Left lung (tissue), 10 donors: ENCODE data around the gene GPX2. TPM values are rescaled to one million over a fixed set of nuclear protein-coding genes. Genes with fewer than 3 reads are reported as not detected.
A peak's percentile ranks its signal among the peaks of the same experiment; 100 is the strongest.

Source experiments
- ATAC-seq: fragments of 200-7000 bp; cut with Tn5 transposase; one replicate; pipeline ENCODE4 v1.9.1; 2020; ENCODE audit warnings: moderate library complexity
- DNase-seq, 4 donors: peaks; one replicate each; pipeline ENCODE4 v3.0.0-alpha.2; 2013 to 2020
- H3K27ac ChIP-seq, 2 donors: fragments of 200-600 bp; sonication (generic) in 1 of 2; one replicate each; pipeline versions ENCODE4 v1.5.0 to v1.8.0; 2020 to 2021
- H3K27me3 ChIP-seq, 2 donors: fragments of 200-600 bp; sonication (generic) in 1 of 2; one replicate each; pipeline versions ENCODE4 v1.5.0 to v1.8.0; 2020 to 2021
- H3K36me3 ChIP-seq, 2 donors: fragments of 200-600 bp; sonication (generic) in 1 of 2; one replicate each; pipeline versions ENCODE4 v1.5.0 to v1.8.0; 2020 to 2021
- H3K4me1 ChIP-seq, 2 donors: fragments of 200-600 bp; one replicate each; pipeline ENCODE4 v1.8.0; 2021
- H3K4me3 ChIP-seq, 2 donors: fragments of 200-600 bp; sonication (generic) in 1 of 2; one replicate each; pipeline versions ENCODE4 v1.5.0 to v1.8.0; 2020 to 2021; ENCODE audit warnings: mild to moderate bottlenecking in 1 of 2
- H3K9me3 ChIP-seq, 2 donors: fragments of 200-600 bp; sonication (generic) in 1 of 2; one replicate each; pipeline versions ENCODE4 v1.5.0 to v1.8.0; 2020 to 2021
- CTCF ChIP-seq, 2 donors: fragments of 200-600 bp; sonication (generic) in 1 of 2; IDR thresholded peaks; one replicate each; pipeline versions ENCODE4 v1.5.0 to v1.8.0; 2021; ENCODE audit warnings: antibody characterized with exemption in 2 of 2
- intact Hi-C, 2 donors: fragments of 100-400 bp; cut with DNase I; formaldehyde crosslinking; loops; one replicate each; pipeline versions ENCODE4 v1.11.2 to v1.14.2; 2022
- polyA plus RNA-seq, 6 donors: library from polyadenylated mRNA; unstranded; fragments of 120-200 nt; gene quantifications; one replicate each; pipeline ENCODE4 v1.2.1, GENCODE V29; 2013; ENCODE audit not compliant: insufficient read length in 6 of 6
- total RNA-seq, 2 donors: library from RNA; stranded (reverse); fragmentation: NEBNext Ultra II Directional; extraction: Animal tissue kit (Norgen Biotek cat#: 25700); gene quantifications; one replicate each; pipeline ENCODE4 v1.2.1, GENCODE V29; 2021
- donor health status: DM: no; HTN: yes; CAD: no.
- donor health status: DM: no; HTN: no; CAD: no.

The GPX2 gene
- total and polyA plus RNA-seq, 8 donors: 0.62 to 2.8 (median 0.84) TPM

- Histone ChIP-seq H3K36me3 (no peaks in the 10 kb centered on the region), H3K4me1 (peaks cover 0 to 21% of the 10 kb centered on the region in 2 donors), H3K27ac (no peak overlapping the region), H3K27me3 (peaks cover 0 to 23% of the 10 kb centered on the region in 2 donors), H3K4me3 (no peak overlapping the region), H3K9me3 (no peaks in the 10 kb centered on the region)
- no peak for DNase-seq
- TF ChIP-seq CTCF (IDR thresholded peaks at IDR 0.05): no peak
- no peak for ATAC-seq
- intact Hi-C loops: no loop called here
These were observed 31.3 kb upstream of the GPX2 start for GRCh38 chr14:64973826-64974225.

- DNase-seq: no peak
- intact Hi-C loops: no loop called here
- Histone ChIP-seq H3K36me3 (no peaks in the 10 kb centered on the region), H3K4me3 (no peak overlapping the region), H3K9me3 (no peaks in the 10 kb centered on the region), H3K27me3 (peaks cover 0 to 23% of the 10 kb centered on the region in 2 donors), H3K4me1 (peaks cover 0 to 21% of the 10 kb centered on the region in 2 donors), H3K27ac (no peak overlapping the region)
- no peak for ATAC-seq
- TF ChIP-seq CTCF (IDR thresholded peaks at IDR 0.05): no peak
These were observed 30.5 kb upstream of the GPX2 start for GRCh38 chr14:64973026-64973442.

- H3K36me3 ChIP-seq: no peaks in the 10 kb centered on the region
- TF ChIP-seq CTCF (IDR thresholded peaks at IDR 0.05): no peak
- H3K4me1 ChIP-seq: peaks cover 0 to 21% of the 10 kb centered on the region in 2 donors
- no peaks in the 10 kb centered on the region for H3K9me3 ChIP-seq
- peaks cover 0 to 23% of the 10 kb centered on the region in 2 donors for H3K27me3 ChIP-seq
- H3K4me3 ChIP-seq: peak within 1 kb of the TSS; percentile 47 to 61
- peak; percentile 78 for ATAC-seq
- H3K27ac ChIP-seq: no peak within 1 kb of the TSS
- intact Hi-C loops: no loop called here
- DNase-seq: peak in 3 of 4 donors; percentile 39 to 87 (median 51)
These were observed 29.6 kb upstream of the GPX2 start, which contains the start of gene RAB15 for GRCh38 chr14:64971943-64972791. Gene RAB15 (minus strand): TSS chr14:64972336. CDS start chr14:64972076, 260 bp downstream.

- no peak for TF ChIP-seq CTCF (IDR thresholded peaks at IDR 0.05)
- Histone ChIP-seq H3K4me3 (peak overlapping the region; percentile 47 to 61), H3K27ac (no peak overlapping the region), H3K4me1 (peaks cover 0 to 21% of the 10 kb centered on the region in 2 donors), H3K27me3 (peaks cover 0 to 23% of the 10 kb centered on the region in 2 donors), H3K9me3 (no peaks in the 10 kb centered on the region), H3K36me3 (no peaks in the 10 kb centered on the region)
- ATAC-seq (no peak), DNase-seq (peak in 1 of 4 donors; percentile 10)
- intact Hi-C loops: no loop called here
These were observed 29.0 kb upstream of the GPX2 start for GRCh38 chr14:64971491-64971942.

GRCh38 chr14:64970776-64971477 lies 28.4 kb upstream of the GPX2 start:
- intact Hi-C loops: no loop called here
- Histone ChIP-seq H3K4me3 (peak overlapping the region; percentile 47 to 61), H3K27ac (no peak overlapping the region), H3K36me3 (no peaks in the 10 kb centered on the region), H3K4me1 (peaks cover 0 to 21% of the 10 kb centered on the region in 2 donors), H3K9me3 (no peaks in the 10 kb centered on the region), H3K27me3 (peaks cover 0 to 23% of the 10 kb centered on the region in 2 donors)
- no peak for TF ChIP-seq CTCF (IDR thresholded peaks at IDR 0.05)
- no peak for DNase-seq
- peak; percentile 18 for ATAC-seq
